Measurements from ENCODE around the gene ACOT12. TPM values are rescaled to one million over a fixed set of nuclear protein-coding genes. Genes with fewer than 3 reads are reported as not detected.
"Not testable (repeated sequence)": the region's sequence is repeated elsewhere in the genome, so short reads cannot be mapped to it uniquely, and the experiment has no call there.

ACOT12 gene
- total and polyA plus RNA-seq, 5 donors = not detected

DNA sequence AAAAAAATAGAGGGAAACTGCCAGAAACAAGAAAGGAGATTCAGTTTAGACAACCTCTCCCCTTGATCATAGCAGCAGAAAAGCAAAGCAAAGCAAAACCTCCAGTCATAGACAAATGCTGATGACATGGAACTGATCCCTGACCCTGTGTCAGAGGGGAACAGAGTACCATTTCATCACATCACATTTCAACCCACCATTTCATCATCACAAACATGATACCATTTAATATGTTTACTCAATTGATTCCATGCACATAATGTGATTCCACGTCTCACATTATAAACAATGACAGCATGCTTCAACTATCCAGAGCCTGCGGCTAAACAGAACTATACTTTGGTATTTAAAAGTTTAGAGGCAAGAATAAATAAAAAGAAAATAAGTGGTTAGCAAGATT is 28.7 kb upstream of the ACOT12 start:
- intact Hi-C loops (cut with DNase I) = loop anchor here in 3 of 4 donors (10.0 kb wide), 2 partner anchors 432 to 742 kb away; no protein-coding TSS in a partner anchor
- H3K27me3 ChIP-seq (ENCODE audit: control insufficient read depth, insufficient read depth) = no peaks in the 10 kb centered on the region
- no peaks in the 10 kb centered on the region for H3K4me1 ChIP-seq (ENCODE audit: control insufficient read depth, insufficient read depth, low read length)
- 81% methylated on average over 2 of the region's 2 CpGs for WGBS
- no peak for ATAC-seq
- DNase-seq = no peak
- H3K9me3 ChIP-seq (ENCODE audit: control insufficient read depth, low read length) = no peaks in the 10 kb centered on the region
- H3K27ac ChIP-seq (ENCODE audit: low read length) = no peak overlapping the region
- no peak overlapping the region for H3K4me3 ChIP-seq (ENCODE audit: low read length)

DNA sequence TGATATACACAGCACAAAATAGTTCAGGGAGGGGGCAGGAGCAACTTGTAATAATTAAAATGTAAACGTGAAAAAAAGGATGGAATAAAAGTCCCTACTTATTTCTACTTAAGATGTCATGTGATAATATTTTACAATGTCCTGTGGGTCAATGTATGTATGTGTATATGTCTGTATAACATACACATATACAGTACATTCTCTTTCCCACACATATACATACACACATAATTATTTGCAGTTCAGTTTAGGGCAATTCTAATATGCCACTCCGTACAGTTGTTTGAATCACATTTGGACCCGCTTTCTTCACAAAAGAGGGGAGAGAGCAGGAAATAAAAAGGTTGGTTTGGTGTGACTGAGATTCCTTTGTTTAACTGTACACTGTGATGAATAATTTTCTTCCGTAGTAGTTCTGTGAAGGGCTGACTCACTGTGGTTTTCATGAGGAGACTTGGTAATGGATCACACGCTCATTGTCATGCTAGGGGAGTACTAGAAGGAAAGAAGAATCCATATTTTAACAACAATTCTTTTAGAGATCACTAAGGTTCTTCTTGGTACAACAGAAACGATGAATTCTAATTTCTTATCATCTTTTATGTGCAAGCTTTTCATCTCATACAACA is 26.2 kb upstream of the ACOT12 start:
- Histone ChIP-seq H3K4me3 (ENCODE audit: low read length) (no peak overlapping the region), H3K27ac (ENCODE audit: low read length) (no peak overlapping the region), H3K4me1 (ENCODE audit: control insufficient read depth, insufficient read depth, low read length) (no peaks in the 10 kb centered on the region), H3K9me3 (ENCODE audit: control insufficient read depth, low read length) (no peaks in the 10 kb centered on the region), H3K27me3 (ENCODE audit: control insufficient read depth, insufficient read depth) (no peaks in the 10 kb centered on the region)
- intact Hi-C loops (cut with DNase I) = loop anchor here in 3 of 4 donors (10.0 kb wide), 2 partner anchors 435 to 745 kb away; no protein-coding TSS in a partner anchor
- 79% methylated on average over 6 of the region's 6 CpGs for WGBS
- ATAC-seq (no peak), DNase-seq (no peak)

DNA sequence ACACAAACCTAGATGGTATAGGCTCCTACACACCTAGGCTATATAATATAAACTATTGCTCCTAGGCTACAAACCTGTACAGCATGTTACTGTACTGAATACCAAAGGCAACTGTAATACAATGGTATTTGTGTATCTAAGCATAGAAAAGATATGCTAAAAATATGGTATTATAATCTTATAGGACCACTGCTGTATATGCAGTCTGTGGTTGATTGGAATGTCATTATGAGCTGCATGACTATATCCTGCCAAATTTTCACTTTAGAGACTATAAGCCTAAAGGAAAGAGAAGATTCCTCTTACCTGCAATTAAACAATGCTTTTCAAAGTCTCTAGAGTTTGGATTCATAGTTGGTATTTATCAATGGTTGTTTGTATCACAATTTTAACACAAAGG is 24.7 kb upstream of the ACOT12 start:
- Histone ChIP-seq H3K27me3 (ENCODE audit: control insufficient read depth, insufficient read depth) (no peaks in the 10 kb centered on the region), H3K27ac (ENCODE audit: low read length) (no peak overlapping the region), H3K4me1 (ENCODE audit: control insufficient read depth, insufficient read depth, low read length) (no peaks in the 10 kb centered on the region), H3K4me3 (ENCODE audit: low read length) (no peak overlapping the region), H3K9me3 (ENCODE audit: control insufficient read depth, low read length) (no peaks in the 10 kb centered on the region)
- ATAC-seq = no peak
- intact Hi-C loops (cut with DNase I) = no loop called here
- no peak for DNase-seq

DNA sequence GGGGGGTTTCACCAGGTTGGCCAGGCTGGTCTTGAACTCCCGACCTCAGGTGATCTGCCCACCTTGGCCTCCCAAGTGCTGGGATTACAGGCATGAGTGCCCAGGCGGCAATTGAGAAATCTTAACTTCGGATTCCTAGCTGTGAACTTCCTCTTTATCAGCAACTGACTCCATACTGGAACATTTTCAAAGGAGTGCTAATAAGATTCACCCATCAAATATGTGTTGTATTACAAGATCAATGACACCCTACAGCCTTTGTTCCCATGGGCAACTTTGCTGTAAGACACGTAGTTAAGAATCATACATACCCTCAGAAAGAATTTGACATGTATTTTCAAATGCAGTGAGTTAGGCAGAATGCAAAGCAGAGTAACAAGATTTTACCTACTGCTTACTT is 23.1 kb upstream of the ACOT12 start:
- Histone ChIP-seq H3K4me1 (ENCODE audit: control insufficient read depth, insufficient read depth, low read length) (no peaks in the 10 kb centered on the region), H3K27ac (ENCODE audit: low read length) (no peak overlapping the region), H3K4me3 (ENCODE audit: low read length) (no peak overlapping the region), H3K9me3 (ENCODE audit: control insufficient read depth, low read length) (no peaks in the 10 kb centered on the region), H3K27me3 (ENCODE audit: control insufficient read depth, insufficient read depth) (no peaks in the 10 kb centered on the region)
- no peak for ATAC-seq
- no peak for DNase-seq
- 83% methylated on average over 4 of the region's 4 CpGs for WGBS
- intact Hi-C loops (cut with DNase I) = no loop called here

DNA sequence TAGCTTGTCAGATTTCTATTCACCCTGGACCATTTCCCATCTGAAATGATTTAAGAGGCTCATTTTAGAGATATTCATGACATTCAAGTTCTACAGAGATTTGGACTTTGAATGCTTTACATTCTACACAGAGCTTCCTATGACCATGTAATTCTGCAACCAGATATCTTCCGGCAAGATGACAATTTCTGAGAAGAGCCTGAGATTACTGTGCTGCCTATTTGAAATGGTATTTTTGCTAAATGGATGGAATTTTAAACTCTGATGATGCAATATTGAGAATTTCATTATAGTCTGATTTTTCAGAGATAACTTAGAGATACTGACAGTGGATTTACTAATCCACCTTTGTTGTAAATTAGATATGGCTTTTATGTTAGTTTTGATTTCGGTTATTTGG is 16.0 kb upstream of the ACOT12 start:
- no peak for DNase-seq
- H3K4me3 ChIP-seq (ENCODE audit: low read length) = no peak overlapping the region
- intact Hi-C loops (cut with DNase I) = no loop called here
- no peak for ATAC-seq
- H3K9me3 ChIP-seq (ENCODE audit: control insufficient read depth, low read length) = no peaks in the 10 kb centered on the region
- H3K4me1 ChIP-seq (ENCODE audit: control insufficient read depth, insufficient read depth, low read length) = no peaks in the 10 kb centered on the region
- 84% methylated on average over 2 of the region's 2 CpGs for WGBS
- H3K27ac ChIP-seq (ENCODE audit: low read length) = no peak overlapping the region
- no peaks in the 10 kb centered on the region for H3K27me3 ChIP-seq (ENCODE audit: control insufficient read depth, insufficient read depth)

DNA sequence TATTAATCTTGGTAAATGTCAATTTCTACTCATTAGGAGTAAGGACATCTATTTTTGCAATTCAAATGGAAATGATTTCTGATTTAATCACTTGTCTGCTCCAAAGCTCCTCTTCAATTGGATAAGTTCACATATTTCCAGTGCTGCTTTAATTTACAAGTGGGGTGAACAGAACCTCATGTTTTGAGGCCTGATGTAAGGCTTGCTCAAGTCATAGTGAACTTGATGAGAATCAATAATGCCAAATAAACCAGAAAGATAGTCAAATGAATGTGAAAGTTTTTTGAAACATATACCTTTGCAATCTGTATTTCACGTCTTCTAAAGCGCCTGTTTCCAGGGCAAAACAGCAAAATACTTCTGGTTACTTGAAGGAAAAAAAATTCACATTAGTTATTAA is 15.4 kb upstream of the ACOT12 start:
- no peak overlapping the region for H3K27ac ChIP-seq (ENCODE audit: low read length)
- H3K9me3 ChIP-seq (ENCODE audit: control insufficient read depth, low read length) = no peaks in the 10 kb centered on the region
- H3K27me3 ChIP-seq (ENCODE audit: control insufficient read depth, insufficient read depth) = no peaks in the 10 kb centered on the region
- ATAC-seq (no peak), DNase-seq (no peak)
- intact Hi-C loops (cut with DNase I) = no loop called here
- 97% methylated on average over 2 of the region's 2 CpGs for WGBS
- no peak overlapping the region for H3K4me3 ChIP-seq (ENCODE audit: low read length)
- no peaks in the 10 kb centered on the region for H3K4me1 ChIP-seq (ENCODE audit: control insufficient read depth, insufficient read depth, low read length)

DNA sequence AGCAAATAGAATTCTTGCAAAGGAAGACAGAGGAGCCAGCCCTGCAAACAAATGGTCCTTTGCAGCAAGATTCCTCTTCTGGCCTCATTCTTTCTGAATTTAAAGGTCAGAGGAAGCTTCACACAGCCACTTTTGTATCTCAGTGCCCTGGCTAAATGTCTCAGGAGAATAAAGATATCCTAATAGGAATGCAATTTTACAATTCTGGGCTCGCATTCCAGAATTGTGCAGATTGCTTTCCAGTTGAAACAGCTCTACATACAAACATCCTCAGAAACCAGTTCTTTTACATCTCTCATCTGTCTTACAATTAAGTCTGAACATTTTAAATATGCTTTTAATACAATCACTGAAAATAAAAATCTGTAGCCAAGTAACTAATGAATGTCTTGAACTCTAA is 14.6 kb upstream of the ACOT12 start:
- no peak for DNase-seq
- H3K4me3 ChIP-seq (ENCODE audit: low read length) = no peak overlapping the region
- no peaks in the 10 kb centered on the region for H3K27me3 ChIP-seq (ENCODE audit: control insufficient read depth, insufficient read depth)
- no peak for ATAC-seq
- intact Hi-C loops (cut with DNase I) = no loop called here
- H3K9me3 ChIP-seq (ENCODE audit: control insufficient read depth, low read length) = no peaks in the 10 kb centered on the region
- no peaks in the 10 kb centered on the region for H3K4me1 ChIP-seq (ENCODE audit: control insufficient read depth, insufficient read depth, low read length)
- 43% methylated on average over 1 of the region's 1 CpG for WGBS
- no peak overlapping the region for H3K27ac ChIP-seq (ENCODE audit: low read length)

DNA sequence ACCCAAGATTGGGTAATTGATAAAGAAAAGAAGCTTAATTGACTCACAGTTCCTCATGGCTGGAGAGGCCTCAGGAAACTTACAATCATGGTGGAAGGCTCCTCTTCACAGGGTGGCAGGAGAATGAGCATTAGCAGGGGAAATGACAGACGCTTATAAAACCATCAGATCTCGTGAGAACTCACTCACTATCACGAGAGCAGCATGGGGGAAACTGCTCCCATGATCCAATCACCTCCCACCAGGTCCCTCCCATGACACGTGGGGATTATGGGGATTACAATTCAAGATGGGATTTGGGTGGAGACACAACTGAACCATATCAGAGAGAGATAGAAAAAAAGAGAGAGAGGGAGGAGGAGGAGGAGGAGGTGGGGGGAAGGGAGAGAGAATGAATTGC is 13.9 kb upstream of the ACOT12 start:
- H3K27me3 ChIP-seq (ENCODE audit: control insufficient read depth, insufficient read depth); ATAC-seq; H3K9me3 ChIP-seq (ENCODE audit: control insufficient read depth, low read length); DNase-seq; H3K4me3 ChIP-seq (ENCODE audit: low read length); intact Hi-C loops (cut with DNase I); H3K27ac ChIP-seq (ENCODE audit: low read length); H3K4me1 ChIP-seq (ENCODE audit: control insufficient read depth, insufficient read depth, low read length): not testable (repeated sequence)
- whole genome bisulfite sequencing = 76% methylated on average over 4 of the region's 4 CpGs

DNA sequence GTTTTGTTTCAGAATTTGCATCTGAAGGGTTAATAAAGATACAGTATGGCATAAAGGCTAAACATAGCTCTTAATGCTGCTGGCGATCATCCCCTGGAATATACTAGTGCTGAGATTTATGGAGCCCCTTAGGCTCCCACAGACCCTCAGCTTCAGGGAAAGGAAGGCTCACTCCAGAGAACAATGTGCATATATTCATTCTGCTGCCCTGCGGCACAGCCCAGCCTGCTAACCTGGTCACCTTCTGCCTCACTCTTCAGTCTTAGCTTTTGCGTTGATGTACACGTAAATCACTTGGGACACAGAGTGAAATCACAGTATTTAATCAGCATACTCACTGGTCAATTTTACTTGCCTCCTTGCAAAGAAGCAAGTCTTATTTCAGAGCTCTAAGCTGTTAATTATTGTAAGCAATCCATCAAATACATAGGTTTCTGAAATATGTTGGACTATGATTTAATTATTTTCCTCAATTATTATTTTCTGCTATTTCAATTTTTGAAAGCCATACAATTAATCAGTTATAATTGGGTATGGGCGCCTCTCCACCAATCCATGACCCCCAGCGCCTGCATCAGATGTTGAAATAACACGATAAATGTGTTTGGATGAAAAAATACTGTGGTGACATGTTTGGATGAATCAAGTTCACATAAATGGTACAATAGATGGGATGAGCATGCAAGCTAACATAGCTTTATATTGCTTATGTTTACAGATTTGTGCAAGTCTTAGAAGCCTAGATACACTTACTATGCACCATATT is 11.4 kb upstream of the ACOT12 start:
- Histone ChIP-seq H3K27ac (ENCODE audit: low read length) (no peak overlapping the region), H3K27me3 (ENCODE audit: control insufficient read depth, insufficient read depth) (no peaks in the 10 kb centered on the region), H3K9me3 (ENCODE audit: control insufficient read depth, low read length) (no peaks in the 10 kb centered on the region), H3K4me3 (ENCODE audit: low read length) (no peak overlapping the region), H3K4me1 (ENCODE audit: control insufficient read depth, insufficient read depth, low read length) (no peaks in the 10 kb centered on the region)
- 80% methylated on average over 7 of the region's 7 CpGs for WGBS
- ATAC-seq (no peak), DNase-seq (no peak)
- intact Hi-C loops (cut with DNase I) = no loop called here

DNA sequence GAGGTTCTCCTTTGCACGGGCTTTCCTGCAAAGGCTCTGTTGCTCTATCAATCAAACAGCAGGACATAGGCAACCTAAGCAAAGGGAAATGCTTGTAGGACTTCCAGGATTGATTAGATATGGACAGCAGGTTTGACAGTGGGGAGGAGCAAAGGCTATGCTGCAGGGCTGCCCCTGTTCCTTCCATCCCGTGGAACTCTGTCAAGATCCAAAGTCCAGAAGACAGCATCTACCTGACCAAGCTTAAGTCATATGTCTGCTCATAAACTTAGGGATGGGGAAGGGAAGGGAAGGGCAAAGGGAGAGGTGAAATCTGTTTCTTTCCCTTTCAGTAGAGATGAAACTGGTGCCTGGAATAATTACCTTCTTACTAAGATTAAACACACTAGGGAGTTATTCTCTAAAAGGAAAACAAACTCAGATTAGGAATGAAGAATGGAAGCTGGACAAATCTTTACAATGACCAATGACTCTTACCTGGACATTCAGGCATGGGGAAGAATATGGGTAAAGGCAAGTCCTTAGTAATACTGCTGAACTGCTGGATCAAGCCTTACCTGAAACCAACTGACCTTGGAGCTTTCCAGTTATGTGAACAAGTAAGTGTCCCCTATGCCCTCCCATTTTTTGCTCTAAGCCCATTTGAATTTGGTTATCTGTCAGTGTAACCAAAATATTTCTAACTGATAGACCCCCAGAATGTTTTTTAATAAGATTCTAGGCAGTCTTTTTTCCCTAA is 8.4 kb upstream of the ACOT12 start:
- DNase-seq (no peak), ATAC-seq (no peak)
- WGBS = 32% methylated on average over 2 of the region's 2 CpGs
- intact Hi-C loops (cut with DNase I) = no loop called here
- Histone ChIP-seq H3K27me3 (ENCODE audit: control insufficient read depth, insufficient read depth) (no peaks in the 10 kb centered on the region), H3K4me1 (ENCODE audit: control insufficient read depth, insufficient read depth, low read length) (no peaks in the 10 kb centered on the region), H3K9me3 (ENCODE audit: control insufficient read depth, low read length) (no peaks in the 10 kb centered on the region), H3K27ac (ENCODE audit: low read length) (no peak overlapping the region), H3K4me3 (ENCODE audit: low read length) (no peak overlapping the region)

DNA sequence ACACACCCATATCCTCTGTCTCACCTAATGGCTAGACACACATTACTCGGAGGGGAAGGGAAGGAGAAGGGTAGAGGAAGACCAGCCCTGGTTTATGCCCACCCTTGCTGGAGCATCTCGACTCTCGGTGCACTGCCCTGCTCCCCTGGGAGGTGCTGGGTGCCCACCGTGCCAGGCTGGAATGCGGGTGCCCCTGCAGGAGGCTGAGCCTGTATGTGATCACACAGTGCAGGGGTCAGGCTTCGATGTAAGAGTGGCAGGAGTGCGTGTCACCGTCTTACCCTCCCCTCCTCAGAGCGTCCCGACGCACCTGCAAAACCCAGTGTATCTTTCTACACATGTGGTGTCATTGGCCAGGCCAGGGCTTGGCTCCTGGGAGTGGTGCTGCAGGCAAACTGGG is 7.3 kb upstream of the ACOT12 start:
- H3K4me1 ChIP-seq (ENCODE audit: control insufficient read depth, insufficient read depth, low read length) = no peaks in the 10 kb centered on the region
- no peaks in the 10 kb centered on the region for H3K27me3 ChIP-seq (ENCODE audit: control insufficient read depth, insufficient read depth)
- ATAC-seq = peak in 1 of 2 donors; percentile 32
- no peak overlapping the region for H3K27ac ChIP-seq (ENCODE audit: low read length)
- no peak overlapping the region for H3K4me3 ChIP-seq (ENCODE audit: low read length)
- DNase-seq = peak in 1 of 3 donors; percentile 34
- 86% methylated on average over 11 of the region's 11 CpGs for WGBS
- intact Hi-C loops (cut with DNase I) = no loop called here
- no peaks in the 10 kb centered on the region for H3K9me3 ChIP-seq (ENCODE audit: control insufficient read depth, low read length)
